Hepatocyte (in vitro differentiated cells): ENCODE measurements around the gene MPEG1. TPM values are rescaled to one million over a fixed set of nuclear protein-coding genes. Genes with fewer than 3 reads are reported as not detected.

Source experiments
- DNase-seq: peaks from one replicate; pipeline ENCODE4 v3.0.0-alpha.2; 2016; ENCODE audit warnings: low spot score
- H2AFZ ChIP-seq: fragments of 200-600 bp; sonication (generic); 2 replicates; pipeline ENCODE4 v1.6.0; 2016; ENCODE audit warnings: antibody characterized with exemption, mild to moderate bottlenecking
- H3K27ac ChIP-seq: fragments of 200-600 bp; sonication (generic); 2 replicates; pipeline ENCODE4 v1.5.1; 2016; ENCODE audit warnings: mild to moderate bottlenecking
- H3K27me3 ChIP-seq: fragments of 200-600 bp; sonication (generic); 2 replicates; pipeline ENCODE4 v1.6.1; 2016
- H3K36me3 ChIP-seq: fragments of 200-600 bp; sonication (generic); replicated peaks from 2 replicates; pipeline ENCODE4 v1.5.1; 2016; ENCODE audit warnings: low read depth; ENCODE audit not compliant: insufficient read depth
- H3K4me1 ChIP-seq: fragments of 200-600 bp; sonication (generic); 2 replicates; pipeline ENCODE4 v1.5.1; 2016; ENCODE audit warnings: mild to moderate bottlenecking, moderate library complexity; ENCODE audit not compliant: insufficient read depth
- H3K4me2 ChIP-seq: fragments of 200-600 bp; sonication (generic); 2 replicates; pipeline ENCODE4 v1.6.0; 2016
- H3K4me3 ChIP-seq: fragments of 200-600 bp; sonication (generic); 2 replicates; pipeline ENCODE4 v1.5.1; 2016; ENCODE audit warnings: mild to moderate bottlenecking
- H3K79me2 ChIP-seq: fragments of 200-600 bp; sonication (generic); 2 replicates; pipeline ENCODE4 v1.6.0; 2017; ENCODE audit warnings: mild to moderate bottlenecking
- H3K9me2 ChIP-seq: fragments of 200-600 bp; sonication (generic); replicated peaks from 2 replicates; pipeline ENCODE4 v1.6.0; 2017; ENCODE audit warnings: mild to moderate bottlenecking; ENCODE audit not compliant: insufficient read depth
- H3K9me3 ChIP-seq: fragments of 200-600 bp; sonication (generic); 2 replicates; pipeline ENCODE4 v1.5.1; 2016; ENCODE audit warnings: low read depth, mild to moderate bottlenecking
- H4K20me1 ChIP-seq: fragments of 200-600 bp; sonication (generic); 2 replicates; pipeline ENCODE4 v1.6.0; 2016; ENCODE audit warnings: mild to moderate bottlenecking; ENCODE audit not compliant: insufficient read depth, poor library complexity, severe bottlenecking
- CTCF ChIP-seq: fragments of 200-600 bp; sonication (generic); IDR thresholded peaks from 2 replicates; pipeline ENCODE4 v1.5.1; 2016; ENCODE audit warnings: antibody characterized with exemption, mild to moderate bottlenecking; ENCODE audit not compliant: poor library complexity
- EZH2 ChIP-seq: fragments of 200-600 bp; sonication (generic); IDR thresholded peaks from 2 replicates; pipeline ENCODE4 v1.6.1; 2016; ENCODE audit warnings: antibody characterized with exemption, mild to moderate bottlenecking, borderline replicate concordance
- EZH2phosphoT487 ChIP-seq: fragments of 200-600 bp; sonication (generic); IDR thresholded peaks from one replicate; pipeline ENCODE4 v1.6.1; 2018; ENCODE audit warnings: antibody characterized with exemption, mild to moderate bottlenecking, low read depth, moderate library complexity; ENCODE audit not compliant: unreplicated experiment, severe bottlenecking
- WGBS: methylation state at CpG from one replicate; pipeline ENCODE4 v1.1.6; 2016; ENCODE audit warnings: low lambda C conversion rate; ENCODE audit errors: missing lambda C conversion rate; 5-methylcytosine and 5-hydroxymethylcytosine counted together
- polyA plus RNA-seq: library from polyadenylated mRNA; unstranded; fragments of >200 nt; fragmentation: Nextera tagmentation; extraction: Ambion mirVana; gene quantifications from 2 replicates; pipeline ENCODE4 v1.2.1, GENCODE V29; 2016
- total RNA-seq: library from RNA; depleted of rRNA; stranded (reverse); fragments of >200 nt; gene quantifications from 2 replicates; pipeline ENCODE4 v1.2.3, GENCODE V29; 2014

Gene MPEG1
- total and polyA plus RNA-seq, 2 experiments from 2014 or later, result 0.57 TPM; not detected in 1

GRCh38 chr11:59243633-59244032 is 30.9 kb upstream of the MPEG1 start:
- Histone ChIP-seq H3K36me3 (no peaks in the 10 kb centered on the region), H3K27me3 (no peaks in the 10 kb centered on the region), H3K9me2 (no peaks in the 10 kb centered on the region), H3K4me1 (no peaks in the 10 kb centered on the region), H2AFZ (no peak overlapping the region), H3K4me2 (no peak overlapping the region), H3K4me3 (no peak overlapping the region), H3K27ac (no peak overlapping the region), H3K79me2 (no peaks in the 10 kb centered on the region), H3K9me3 (no peaks in the 10 kb centered on the region), H4K20me1 (no peaks in the 10 kb centered on the region)
- DNase-seq, result no peak
- TF ChIP-seq EZH2phosphoT487, result no peak
- 88% methylated on average over 1 of the region's 1 CpG for WGBS

- no peak for TF ChIP-seq EZH2phosphoT487
- TF ChIP-seq CTCF, result no peak
- TF ChIP-seq EZH2, result no peak
Observed at GRCh38 chr11:59240322-59240721, 27.6 kb upstream of the MPEG1 start.

GRCh38 chr11:59226396-59226795 is 13.7 kb upstream of the MPEG1 start:
- Histone ChIP-seq H4K20me1 (no peaks in the 10 kb centered on the region), H3K4me3 (no peak overlapping the region), H3K9me3 (no peaks in the 10 kb centered on the region), H3K4me2 (no peak overlapping the region), H3K9me2 (no peaks in the 10 kb centered on the region), H3K79me2 (no peaks in the 10 kb centered on the region), H3K27ac (no peak overlapping the region), H3K4me1 (no peaks in the 10 kb centered on the region), H3K27me3 (no peaks in the 10 kb centered on the region), H3K36me3 (no peaks in the 10 kb centered on the region), H2AFZ (no peak overlapping the region)
- no peak for DNase-seq
- 84% methylated on average over 2 of the region's 2 CpGs for WGBS
- TF ChIP-seq EZH2phosphoT487 (no peak), EZH2 (no peak), CTCF (no peak)

More at GRCh38 chr11:59240322-59240721, 27.6 kb upstream of the MPEG1 start:
- Histone ChIP-seq H3K79me2 (no peaks in the 10 kb centered on the region), H3K9me3 (no peaks in the 10 kb centered on the region), H3K4me1 (no peaks in the 10 kb centered on the region), H3K9me2 (no peaks in the 10 kb centered on the region), H3K4me3 (no peak overlapping the region), H3K27me3 (no peaks in the 10 kb centered on the region), H3K27ac (no peak overlapping the region), H4K20me1 (no peaks in the 10 kb centered on the region), H2AFZ (no peak overlapping the region), H3K36me3 (no peaks in the 10 kb centered on the region), H3K4me2 (no peak overlapping the region)
- DNase-seq, result no peak

GRCh38 chr11:59225017-59225416 is 12.3 kb upstream of the MPEG1 start:
- Histone ChIP-seq H3K9me2 (no peaks in the 10 kb centered on the region), H3K27me3 (no peaks in the 10 kb centered on the region), H3K4me3 (no peak overlapping the region), H3K4me2 (no peak overlapping the region), H3K36me3 (no peaks in the 10 kb centered on the region), H3K27ac (no peak overlapping the region), H3K4me1 (no peaks in the 10 kb centered on the region), H2AFZ (no peak overlapping the region), H3K9me3 (no peaks in the 10 kb centered on the region), H3K79me2 (no peaks in the 10 kb centered on the region), H4K20me1 (no peaks in the 10 kb centered on the region)
- TF ChIP-seq EZH2phosphoT487 (no peak), EZH2 (no peak), CTCF (no peak)
- no peak for DNase-seq
- WGBS, result 74% methylated on average over 1 of the region's 1 CpG
